Measurements from ENCODE around the gene COA6.

GRCh38 chr1:234368320-234369032, 4.8 kb upstream of the COA6 start:
- TF ChIP-seq, protein P1, sequence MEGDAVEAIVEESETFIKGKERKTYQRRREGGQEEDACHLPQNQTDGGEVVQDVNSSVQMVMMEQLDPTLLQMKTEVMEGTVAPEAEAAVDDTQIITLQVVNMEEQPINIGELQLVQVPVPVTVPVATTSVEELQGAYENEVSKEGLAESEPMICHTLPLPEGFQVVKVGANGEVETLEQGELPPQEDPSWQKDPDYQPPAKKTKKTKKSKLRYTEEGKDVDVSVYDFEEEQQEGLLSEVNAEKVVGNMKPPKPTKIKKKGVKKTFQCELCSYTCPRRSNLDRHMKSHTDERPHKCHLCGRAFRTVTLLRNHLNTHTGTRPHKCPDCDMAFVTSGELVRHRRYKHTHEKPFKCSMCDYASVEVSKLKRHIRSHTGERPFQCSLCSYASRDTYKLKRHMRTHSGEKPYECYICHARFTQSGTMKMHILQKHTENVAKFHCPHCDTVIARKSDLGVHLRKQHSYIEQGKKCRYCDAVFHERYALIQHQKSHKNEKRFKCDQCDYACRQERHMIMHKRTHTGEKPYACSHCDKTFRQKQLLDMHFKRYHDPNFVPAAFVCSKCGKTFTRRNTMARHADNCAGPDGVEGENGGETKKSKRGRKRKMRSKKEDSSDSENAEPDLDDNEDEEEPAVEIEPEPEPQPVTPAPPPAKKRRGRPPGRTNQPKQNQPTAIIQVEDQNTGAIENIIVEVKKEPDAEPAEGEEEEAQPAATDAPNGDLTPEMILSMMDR (IDR thresholded peaks at IDR 0.05; ENCODE audit: poor library complexity), result no peak
- TF ChIP-seq EZH2 (IDR thresholded peaks at IDR 0.05; ENCODE audit: borderline replicate concordance) (no peak), EZH2phosphoT487 (IDR thresholded peaks at IDR 0.05; ENCODE audit: low read depth, severe bottlenecking, unreplicated experiment) (no peak)

Data from hepatocyte (in vitro differentiated cells).